Lower leg skin (tissue), 4 donors: ENCODE results near the gene PRDM2. TPM values are rescaled to one million over a fixed set of nuclear protein-coding genes. Genes with fewer than 3 reads are reported as not detected.

ENCODE experiments used
- DNase-seq, 2 donors: peaks; one replicate each; pipeline ENCODE4 v3.0.0-alpha.2; 2019; ENCODE audit warnings: low spot score in 2 of 2
- H3K4me3 ChIP-seq: fragments of 200-600 bp; sonication (generic); 2 replicates; pipeline ENCODE4 v1.5.1; 2017; ENCODE audit warnings: mild to moderate bottlenecking, low read depth; ENCODE audit not compliant: poor library complexity, severe bottlenecking
- CTCF ChIP-seq, 3 donors: fragments of 450-650 bp; IDR thresholded peaks; one replicate each; pipeline ENCODE4 v1.5.1; 2016; ENCODE audit warnings: antibody characterized with exemption in 3 of 3, mild to moderate bottlenecking in 3 of 3, moderate library complexity in 2 of 3
- POLR2A ChIP-seq, 2 donors: fragments of 450-650 bp; IDR thresholded peaks; one replicate each; pipeline ENCODE4 v1.6.1; 2016 to 2017; ENCODE audit warnings: antibody characterized with exemption in 2 of 2, mild to moderate bottlenecking in 1 of 2, moderate library complexity in 1 of 2
- WGBS, 2 donors: methylation state at CpG; one replicate each; pipeline ENCODE4 v1.1.5; 2018; 5-methylcytosine and 5-hydroxymethylcytosine counted together
- intact Hi-C: fragments of 100-400 bp; cut with DNase I; formaldehyde crosslinking; loops from one replicate; pipeline ENCODE4 v1.15.0; 2023; ENCODE audit warnings: low total_unique reads
- total RNA-seq, 4 donors: library from RNA; depleted of rRNA; stranded (reverse); fragments of >200 nt; gene quantifications; one replicate each; pipeline ENCODE4 v1.1.0, GENCODE V29; 2016

Gene PRDM2
- total RNA-seq, 4 donors from 2014 or later = 34.7 to 69.9 (median 41.8) TPM

- intact Hi-C loops = no loop called here
- no peak overlapping the region for H3K4me3 ChIP-seq
- no peak for TF ChIP-seq POLR2A (IDR thresholded peaks at IDR 0.05)
- 78 to 81% methylated on average over 5 of the region's 5 CpGs for WGBS, 2 donors
- DNase-seq = no peak
Measured at GRCh38 chr1:13753636-13754402, 53.8 kb downstream of the PRDM2 start.

GRCh38 chr1:13754510-13755103, 54.6 kb downstream of the PRDM2 start:
- 73 to 76% methylated on average over 6 of the region's 6 CpGs for WGBS, 2 donors
- no peak overlapping the region for H3K4me3 ChIP-seq

GRCh38 chr1:13756557-13757315, 56.7 kb downstream of the PRDM2 start:
- 58% methylated on average over 4 of the region's 4 CpGs for WGBS, 2 donors
- no peak for TF ChIP-seq CTCF (IDR thresholded peaks at IDR 0.05)
- no peak for TF ChIP-seq POLR2A (IDR thresholded peaks at IDR 0.05)
- H3K4me3 ChIP-seq = no peak overlapping the region
- intact Hi-C loops = no loop called here
- DNase-seq = no peak

More at GRCh38 chr1:13754510-13755103, 54.6 kb downstream of the PRDM2 start:
- DNase-seq = no peak
- intact Hi-C loops = no loop called here
- TF ChIP-seq POLR2A (IDR thresholded peaks at IDR 0.05) (no peak), CTCF (IDR thresholded peaks at IDR 0.05) (no peak)

- intact Hi-C loops = no loop called here
- TF ChIP-seq CTCF (IDR thresholded peaks at IDR 0.05) = no peak
- no peak for TF ChIP-seq POLR2A (IDR thresholded peaks at IDR 0.05)
- 71 to 94% methylated on average over 2 of the region's 2 CpGs for WGBS, 2 donors
- H3K4me3 ChIP-seq = no peak overlapping the region
- DNase-seq = no peak
Measured at GRCh38 chr1:13757693-13758092, 57.7 kb downstream of the PRDM2 start.

GRCh38 chr1:13759072-13759471, 59.1 kb downstream of the PRDM2 start:
- TF ChIP-seq POLR2A (IDR thresholded peaks at IDR 0.05) (no peak), CTCF (IDR thresholded peaks at IDR 0.05) (no peak)
- intact Hi-C loops = no loop called here
- no peak overlapping the region for H3K4me3 ChIP-seq
- no peak for DNase-seq
- WGBS, 2 donors = 44 to 52% methylated on average over 4 of the region's 4 CpGs

GRCh38 chr1:13760340-13760739, 60.4 kb downstream of the PRDM2 start:
- H3K4me3 ChIP-seq = no peak overlapping the region
- intact Hi-C loops = no loop called here
- no peak for DNase-seq
- WGBS, 2 donors = 76 to 80% methylated on average over 2 of the region's 2 CpGs
- no peak for TF ChIP-seq POLR2A (IDR thresholded peaks at IDR 0.05)
- TF ChIP-seq CTCF (IDR thresholded peaks at IDR 0.05) = no peak
